LNCAP (cell line): ENCODE results near the gene ARHGEF12.

Experiments used
- CTCF ChIP-seq: fragments of 450-650 bp; IDR thresholded peaks from 2 replicates; pipeline ENCODE4 v1.5.1; 2017; ENCODE audit warnings: mild to moderate bottlenecking

The ARHGEF12 gene

GRCh38 chr11:120524536-120525085, 188.4 kb downstream of the ARHGEF12 start:
- TF ChIP-seq CTCF, result no peak

- TF ChIP-seq CTCF, result no peak
Observed at GRCh38 chr11:120525261-120526171, 189.3 kb downstream of the ARHGEF12 start.

- no peak for TF ChIP-seq CTCF
Observed at GRCh38 chr11:120526241-120526640, 190.0 kb downstream of the ARHGEF12 start.

GRCh38 chr11:120527111-120527761, 191.0 kb downstream of the ARHGEF12 start:
- no peak for TF ChIP-seq CTCF

- no peak for TF ChIP-seq CTCF
Observed at GRCh38 chr11:120528749-120529148, 192.5 kb downstream of the ARHGEF12 start.

- no peak for TF ChIP-seq CTCF
Observed at GRCh38 chr11:120529214-120529613, 193.0 kb downstream of the ARHGEF12 start.

- no peak for TF ChIP-seq CTCF
Observed at GRCh38 chr11:120529911-120530310, 193.7 kb downstream of the ARHGEF12 start.
